GM18907 (cell line): ENCODE data around the gene PKDCC.
"Not testable (repeated sequence)": the region's sequence is repeated elsewhere in the genome, so short reads cannot be mapped to it uniquely, and the experiment has no call there.

Experiments used
- ATAC-seq: cut with Tn5 transposase; IDR thresholded peaks from one replicate; pipeline ENCODE4 v1.9.1; 2021; ENCODE audit warnings: mild to moderate bottlenecking, moderate library complexity; ENCODE audit not compliant: unreplicated experiment

Gene PKDCC

GRCh38 chr2:42085070-42085469 lies 37.2 kb downstream of the PKDCC start:
- ATAC-seq, result not testable (repeated sequence)

- ATAC-seq, result no peak
Observed at GRCh38 chr2:42085706-42086487, 38.1 kb downstream of the PKDCC start.

- no peak for ATAC-seq
Observed at GRCh38 chr2:42086500-42086953, 38.7 kb downstream of the PKDCC start.

- ATAC-seq, result no peak
Observed at GRCh38 chr2:42087137-42087856, 39.5 kb downstream of the PKDCC start.

GRCh38 chr2:42087857-42088195 lies 40.0 kb downstream of the PKDCC start:
- no peak for ATAC-seq

- peak; percentile 75 for ATAC-seq
Observed at GRCh38 chr2:42089340-42089925, 41.6 kb downstream of the PKDCC start.

- ATAC-seq, result no peak
Observed at GRCh38 chr2:42090216-42090615, 42.4 kb downstream of the PKDCC start.

GRCh38 chr2:42091671-42092070 lies 43.9 kb downstream of the PKDCC start:
- no peak for ATAC-seq

- no peak for ATAC-seq
Observed at GRCh38 chr2:42092084-42092996, 44.5 kb downstream of the PKDCC start.

- no peak for ATAC-seq
Observed at GRCh38 chr2:42094114-42094513, 46.3 kb downstream of the PKDCC start.

GRCh38 chr2:42095923-42096408 lies 48.1 kb downstream of the PKDCC start:
- no peak for ATAC-seq

- no peak for ATAC-seq
Observed at GRCh38 chr2:42096869-42097591, 49.2 kb downstream of the PKDCC start.

- no peak for ATAC-seq
Observed at GRCh38 chr2:42098571-42099437, 51.0 kb downstream of the PKDCC start.

- no peak for ATAC-seq
Observed at GRCh38 chr2:42099438-42100173, 51.8 kb downstream of the PKDCC start.

GRCh38 chr2:42100683-42101205 lies 52.9 kb downstream of the PKDCC start:
- ATAC-seq, result no peak

- no peak for ATAC-seq
Observed at GRCh38 chr2:42101206-42102023, 53.6 kb downstream of the PKDCC start.

GRCh38 chr2:42102024-42102590 lies 54.3 kb downstream of the PKDCC start:
- ATAC-seq, result peak; percentile 67
